PC-9 (cell line): ENCODE results near the gene PRDX3. TPM values are rescaled to one million over a fixed set of nuclear protein-coding genes. Genes with fewer than 3 reads are reported as not detected.
A peak's percentile ranks its signal among the peaks of the same experiment; 100 is the strongest.

Experiments
- BruUV-seq: library from RNA; stranded (reverse); fragments of 400-500 nt; replicated peaks from 2 replicates; lab custom pipeline; 2021; lab: Mats Ljungman, UMichigan
- CTCF ChIA-PET: fragments of 300-600 bp; sonication (Branson Sonifier 250); formaldehyde crosslinking; loops from one replicate; lab custom pipeline; 2022; ENCODE audit warnings: antibody characterized with exemption; lab: Charles Lee
- POLR2A ChIA-PET: fragments of 300-600 bp; sonication (Branson Sonifier 250); formaldehyde crosslinking; loops from one replicate; lab custom pipeline; 2022; ENCODE audit warnings: antibody characterized with exemption; ENCODE audit not compliant: unreplicated experiment; lab: Charles Lee
- DNase-seq, 2 experiments: peaks; one replicate each; pipeline versions ENCODE4 v3.0.0 to v3.0.0-alpha.2; 2015 to 2022; ENCODE audit warnings: mixed read lengths in 1 of 2
- H2AFZ ChIP-seq: fragments of 200-600 bp; sonication (generic); 2 replicates; pipeline ENCODE4 v1.8.1; 2017; ENCODE audit warnings: antibody characterized with exemption
- H3F3A ChIP-seq: fragments of 200-600 bp; sonication (generic); 2 replicates; pipeline ENCODE4 v1.8.1; 2017; ENCODE audit warnings: antibody characterized with exemption, mild to moderate bottlenecking, low read depth; ENCODE audit not compliant: insufficient read depth
- H3K27ac ChIP-seq: fragments of 200-600 bp; sonication (generic); 2 replicates; pipeline ENCODE4 v1.6.1; 2016; ENCODE audit warnings: mixed run types
- H3K27me3 ChIP-seq: fragments of 200-600 bp; sonication (generic); 2 replicates; pipeline ENCODE4 v1.6.1; 2016; ENCODE audit warnings: low read depth, mixed run types; ENCODE audit not compliant: insufficient read depth
- H3K36me3 ChIP-seq: fragments of 200-600 bp; sonication (generic); 2 replicates; pipeline ENCODE4 v1.6.1; 2016; ENCODE audit warnings: low read depth, mixed run types
- H3K4me1 ChIP-seq: fragments of 200-600 bp; sonication (generic); replicated peaks from 2 replicates; pipeline ENCODE4 v1.6.1; 2016; ENCODE audit warnings: mixed run types; ENCODE audit not compliant: insufficient read depth
- H3K4me2 ChIP-seq: fragments of 200-600 bp; sonication (generic); 2 replicates; pipeline ENCODE4 v1.6.1; 2017; ENCODE audit warnings: mixed run types
- H3K4me3 ChIP-seq: fragments of 200-600 bp; sonication (generic); 2 replicates; pipeline ENCODE4 v1.6.1; 2016; ENCODE audit warnings: mixed run types
- H3K79me2 ChIP-seq: fragments of 200-600 bp; sonication (generic); 2 replicates; pipeline ENCODE4 v1.6.1; 2017; ENCODE audit warnings: low read depth, mixed run types
- H3K9me2 ChIP-seq: fragments of 200-600 bp; sonication (generic); 2 replicates; pipeline ENCODE4 v1.8.1; 2017; ENCODE audit warnings: mild to moderate bottlenecking; ENCODE audit not compliant: insufficient read depth
- H3K9me3 ChIP-seq: fragments of 200-600 bp; sonication (generic); 2 replicates; pipeline ENCODE4 v1.8.1; 2016; ENCODE audit warnings: low read depth; ENCODE audit not compliant: insufficient read depth
- H4K20me1 ChIP-seq: fragments of 200-600 bp; sonication (generic); 2 replicates; pipeline ENCODE4 v1.8.1; 2017; ENCODE audit not compliant: insufficient read depth
- CTCF ChIP-seq: fragments of 200-600 bp; sonication (generic); conservative IDR thresholded peaks from 2 replicates; pipeline ENCODE4 v1.6.1; 2017; ENCODE audit warnings: mixed run types, antibody characterized with exemption, mild to moderate bottlenecking, moderate library complexity
- EZH2 ChIP-seq: fragments of 200-600 bp; sonication (generic); IDR thresholded peaks from 2 replicates; pipeline ENCODE4 v1.8.0; 2017; ENCODE audit warnings: antibody characterized with exemption, low read depth
- intact Hi-C: fragments of 100-400 bp; cut with micrococcal nuclease; formaldehyde crosslinking; loops from one replicate; pipeline ENCODE4 v1.10.0; 2022; ENCODE audit not compliant: unreplicated experiment
- total RNA-seq: library from RNA; stranded (reverse); gene quantifications from 2 replicates; pipeline ENCODE4 v1.2.3, GENCODE V29; 2021

PRDX3 gene
- total RNA-seq, 1 experiment from 2014 or later: 144 TPM

- Histone ChIP-seq H3F3A (peaks cover 8% of the 10 kb centered on the region; the same call in 1 of the 2 replicates), H3K9me3 (no peaks in the 10 kb centered on the region), H3K27me3 (no peaks in the 10 kb centered on the region), H3K9me2 (no peaks in the 10 kb centered on the region), H3K4me3 (peak overlapping the region; percentile 86), H2AFZ (peak overlapping the region; percentile 87), H3K4me1 (peaks cover 28% of the 10 kb centered on the region), H3K36me3 (no peaks in the 10 kb centered on the region), H3K79me2 (no peaks in the 10 kb centered on the region), H3K27ac (no peak overlapping the region), H3K4me2 (peak overlapping the region; percentile 97), H4K20me1 (no peaks in the 10 kb centered on the region)
- no peak for DNase-seq
- no peak for TF ChIP-seq EZH2
- TF ChIP-seq CTCF: no peak
- CTCF ChIA-PET: interaction anchor here (1.1 to 1.6 kb wide), 5 partner anchors 63 to 285 kb away, joined by 3 to 15 read pairs (median 5); no protein-coding TSS in a partner anchor
- intact Hi-C loops: loop anchor here (2.0 to 10.0 kb wide), 6 partner anchors 44 to 647 kb away; partner anchors contain the start of gene BAG3
- no TSS peak for BruUV-seq
- POLR2A ChIA-PET: interaction anchor here (0.8 kb wide), 1 partner anchor 45 kb away, joined by 11 read pairs; no protein-coding TSS in a partner anchor
These were observed 29.3 kb upstream of the PRDX3 start for GRCh38 chr10:119207713-119208552.

GRCh38 chr10:119207366-119207666 lies 28.7 kb upstream of the PRDX3 start, which contains the start of gene GRK5:
Gene GRK5, plus strand, starts transcription at chr10:119207571. Its CDS starts 347 bp downstream, at chr10:119207918.
- Histone ChIP-seq H3K4me2 (peak within 1 kb of the TSS; percentile 97), H3K79me2 (no peaks in the 10 kb centered on the region), H3K4me1 (peaks cover 32% of the 10 kb centered on the region), H4K20me1 (no peaks in the 10 kb centered on the region), H3F3A (peaks cover 10% of the 10 kb centered on the region; the same call in 1 of the 2 replicates), H3K36me3 (no peaks in the 10 kb centered on the region), H3K27me3 (no peaks in the 10 kb centered on the region), H3K4me3 (peak within 1 kb of the TSS; percentile 86), H3K9me2 (no peaks in the 10 kb centered on the region), H2AFZ (peak within 1 kb of the TSS; percentile 87), H3K27ac (peak within 1 kb of the TSS; percentile 32; the same call in 1 of the 2 replicates), H3K9me3 (no peaks in the 10 kb centered on the region)
- BruUV-seq: no TSS peak
- intact Hi-C loops: loop anchor here (2.0 to 10.0 kb wide), 5 partner anchors 45 to 647 kb away; partner anchors contain the start of gene BAG3
- peak; percentile 74 to 90 for DNase-seq
- ChIA-PET POLR2A (interaction anchor here (0.7 to 0.8 kb wide), 2 partner anchors 46 to 322 kb away, joined by 3 to 11 read pairs; no protein-coding TSS in a partner anchor), CTCF (interaction anchor here (0.5 to 1.6 kb wide), 8 partner anchors 46 to 638 kb away, joined by 3 to 15 read pairs (median 4); partner anchors contain the start of gene TIAL1)
- no peak for TF ChIP-seq CTCF
- TF ChIP-seq EZH2: no peak

- Histone ChIP-seq H3K4me2 (peak overlapping the region; percentile 85), H3K4me1 (peaks cover 32% of the 10 kb centered on the region), H3K4me3 (peak overlapping the region; percentile 59), H3K36me3 (no peaks in the 10 kb centered on the region), H2AFZ (peak overlapping the region; percentile 78), H3K9me2 (no peaks in the 10 kb centered on the region), H3K27ac (peak overlapping the region; percentile 32; the same call in 1 of the 2 replicates), H3F3A (peaks cover 10% of the 10 kb centered on the region; the same call in 1 of the 2 replicates), H4K20me1 (no peaks in the 10 kb centered on the region), H3K27me3 (no peaks in the 10 kb centered on the region), H3K9me3 (no peaks in the 10 kb centered on the region), H3K79me2 (no peaks in the 10 kb centered on the region)
- CTCF ChIA-PET: interaction anchor here (0.5 to 1.6 kb wide), 9 partner anchors 46 to 638 kb away, joined by 3 to 15 read pairs (median 4); partner anchors contain the start of gene TIAL1
- peak in 1 of 2 experiments; percentile 65 for DNase-seq
- no TSS peak for BruUV-seq
- TF ChIP-seq CTCF (peak; percentile 36), EZH2 (no peak)
- POLR2A ChIA-PET: interaction anchor here (0.5 to 0.8 kb wide), 4 partner anchors 46 to 332 kb away, joined by 3 to 11 read pairs (median 4); no protein-coding TSS in a partner anchor
- intact Hi-C loops: loop anchor here (1.0 to 10.0 kb wide), 6 partner anchors 46 to 648 kb away; partner anchors contain the start of gene BAG3
These were observed 28.2 kb upstream of the PRDX3 start for GRCh38 chr10:119206603-119207365.
